Measurements from ENCODE around the gene GFRA1. TPM values are rescaled to one million over a fixed set of nuclear protein-coding genes. Genes with fewer than 3 reads are reported as not detected.

Gene GFRA1
- total and polyA plus RNA-seq, 2 of the 8 experiments (the other 6 are each of a cell fraction or from before 2014, with no cell fraction given): 1.1 to 2.0 TPM

DNA sequence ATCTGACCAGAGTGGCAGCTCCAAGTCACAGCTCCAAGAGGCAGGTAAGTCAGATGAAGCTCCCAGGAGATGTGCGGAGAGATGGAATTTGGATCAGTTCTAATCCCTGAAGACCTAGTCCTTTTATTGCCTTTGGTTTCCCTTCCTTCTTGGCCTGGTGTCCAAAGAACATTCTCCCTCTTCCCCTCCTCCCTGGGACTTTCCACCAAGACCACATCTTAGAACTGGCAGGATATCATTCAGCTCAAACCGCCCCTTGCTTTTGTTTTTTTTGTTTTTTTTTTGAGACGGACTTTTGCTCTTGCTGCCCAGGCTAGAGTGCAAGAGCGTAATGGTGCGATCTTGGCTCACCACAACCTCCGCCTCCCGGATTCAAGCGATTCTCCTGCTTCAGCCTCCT is 190.8 kb downstream of the GFRA1 start:
- no peak overlapping the region for H3K14ac ChIP-seq (ENCODE audit: insufficient read length)
- H4K91ac ChIP-seq (replicated peaks; ENCODE audit: insufficient read length, low read length): no peak overlapping the region
- no peak overlapping the region for H3K4me2 ChIP-seq (ENCODE audit: insufficient read depth in 1 of 2, low read depth in 2 of 2, low read length in 2 of 2)
- no peaks in the 10 kb centered on the region for H3K36me3 ChIP-seq (ENCODE audit: control insufficient read depth in 2 of 4, insufficient read depth in 4 of 4, low read length in 3 of 4)
- H3K4ac ChIP-seq (replicated peaks; ENCODE audit: insufficient read length, low read depth, low read length): no peak overlapping the region
- no peak overlapping the region for H2AFZ ChIP-seq (ENCODE audit: low read length)
- H3K27ac ChIP-seq (ENCODE audit: low read depth, low read length): no peak overlapping the region
- TF ChIP-seq SIX5 (IDR thresholded peaks at IDR 0.05; ENCODE audit: low read depth, low read length): no peak
- no peak for TF ChIP-seq SP2 (IDR thresholded peaks at IDR 0.05; ENCODE audit: low read length)
- TF ChIP-seq, protein P1, sequence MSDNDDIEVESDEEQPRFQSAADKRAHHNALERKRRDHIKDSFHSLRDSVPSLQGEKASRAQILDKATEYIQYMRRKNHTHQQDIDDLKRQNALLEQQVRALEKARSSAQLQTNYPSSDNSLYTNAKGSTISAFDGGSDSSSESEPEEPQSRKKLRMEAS (IDR thresholded peaks at IDR 0.05): no peak
- TF ChIP-seq, protein P2, sequence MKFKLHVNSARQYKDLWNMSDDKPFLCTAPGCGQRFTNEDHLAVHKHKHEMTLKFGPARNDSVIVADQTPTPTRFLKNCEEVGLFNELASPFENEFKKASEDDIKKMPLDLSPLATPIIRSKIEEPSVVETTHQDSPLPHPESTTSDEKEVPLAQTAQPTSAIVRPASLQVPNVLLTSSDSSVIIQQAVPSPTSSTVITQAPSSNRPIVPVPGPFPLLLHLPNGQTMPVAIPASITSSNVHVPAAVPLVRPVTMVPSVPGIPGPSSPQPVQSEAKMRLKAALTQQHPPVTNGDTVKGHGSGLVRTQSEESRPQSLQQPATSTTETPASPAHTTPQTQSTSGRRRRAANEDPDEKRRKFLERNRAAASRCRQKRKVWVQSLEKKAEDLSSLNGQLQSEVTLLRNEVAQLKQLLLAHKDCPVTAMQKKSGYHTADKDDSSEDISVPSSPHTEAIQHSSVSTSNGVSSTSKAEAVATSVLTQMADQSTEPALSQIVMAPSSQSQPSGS (IDR thresholded peaks at IDR 0.05; ENCODE audit: low read length): no peak
- TF ChIP-seq HDAC6 (IDR thresholded peaks at IDR 0.05; ENCODE audit: low read depth, low read length): no peak
- TF ChIP-seq RXRA (IDR thresholded peaks at IDR 0.05; ENCODE audit: insufficient read depth, low read depth, low read length): no peak
- H3K4me1 ChIP-seq (replicated peaks in 1 of 4; ENCODE audit: control insufficient read depth in 3 of 4, insufficient read depth in 4 of 4, low read length in 3 of 4): peaks cover 0 to 5% (median 0%) of the 10 kb centered on the region in 4 experiments; a peak in 1 of 7 replicates
- H4K20me1 ChIP-seq (replicated peaks in 1 of 2; ENCODE audit: control insufficient read depth in 1 of 2, insufficient read depth in 2 of 2, low read length in 2 of 2): no peaks in the 10 kb centered on the region
- H3K79me2 ChIP-seq (ENCODE audit: control insufficient read depth in 1 of 2, insufficient read depth in 2 of 2, low read length in 2 of 2): no peaks in the 10 kb centered on the region
- DNase-seq (ENCODE audit: low read depth in 1 of 2, low spot score in 2 of 2) (no peak), FAIRE-seq (no peak)
- 94% methylated on average over 8 of the region's 8 CpGs; no CpG with 5 or more reads in 1 of the 2 experiments for WGBS, 2 experiments (ENCODE audit: extremely low coverage in 1 of 2, insufficient coverage in 1 of 2, insufficient read length in 1 of 2, insufficient replicate concordance in 2 of 2, low coverage in 1 of 2, low lambda C conversion rate in 2 of 2, missing lambda C conversion rate in 1 of 2)
- no peak overlapping the region for H2BK5ac ChIP-seq (ENCODE audit: low read depth, low read length)
- H2AK5ac ChIP-seq (ENCODE audit: low read depth, low read length): no peak overlapping the region; the same call in 1 of the 2 replicates
- no peaks in the 10 kb centered on the region for H3K79me1 ChIP-seq (ENCODE audit: low read depth, low read length)
- no peak overlapping the region for H2BK12ac ChIP-seq (ENCODE audit: low read depth, low read length)
- no peak overlapping the region for H4K5ac ChIP-seq (ENCODE audit: insufficient read length, low read depth, low read length)
- H2BK20ac ChIP-seq (ENCODE audit: low read length): no peak overlapping the region; the same call in 1 of the 2 replicates
- H3K27me3 ChIP-seq (replicated peaks in 1 of 4; ENCODE audit: control insufficient read depth in 3 of 4, extremely low read depth in 1 of 4, insufficient read depth in 3 of 4, low read length in 3 of 4): no peaks in the 10 kb centered on the region
- no peak overlapping the region for H3K9ac ChIP-seq (replicated peaks in 1 of 4; ENCODE audit: extremely low read depth in 1 of 4, low read depth in 3 of 4, low read length in 3 of 4)
- no peak overlapping the region for H4K8ac ChIP-seq (ENCODE audit: extremely low read depth, insufficient read depth, low read length)
- H3K9me3 ChIP-seq (ENCODE audit: insufficient read depth in 2 of 2, low read depth in 1 of 2, low read length in 1 of 2): no peaks in the 10 kb centered on the region
- H3K56ac ChIP-seq (replicated peaks; ENCODE audit: insufficient read length, low read depth, low read length): no peak overlapping the region
- POLR2A ChIA-PET (ENCODE audit: partially characterized antibody): no interaction called here
- no peak overlapping the region for H2BK15ac ChIP-seq (ENCODE audit: low read length)
- H3K23me2 ChIP-seq (ENCODE audit: low read depth, low read length): no peaks in the 10 kb centered on the region
- CTCF ChIA-PET (ENCODE audit: partially characterized antibody): interaction anchor here (0.7 to 4.0 kb wide), 9 partner anchors 12 to 371 kb away, joined by 3 to 10 read pairs (median 3); no protein-coding TSS in a partner anchor
- H3K4me3 ChIP-seq (ENCODE audit: extremely low read depth in 1 of 4, insufficient read depth in 2 of 4, low read depth in 3 of 4, low read length in 4 of 4): no peak overlapping the region
- no peak overlapping the region for H2BK120ac ChIP-seq (replicated peaks; ENCODE audit: low read depth, low read length)
- no peak overlapping the region for H3K23ac ChIP-seq (ENCODE audit: insufficient read length)
- H3K18ac ChIP-seq (ENCODE audit: extremely low read depth, low read length): no peak overlapping the region
